MM.1S (cell line): ENCODE results near the gene TAS2R40.

ENCODE experiments used
- DNase-seq: peaks from one replicate; pipeline ENCODE4 v3.0.0-alpha.2; 2015
- H2AFZ ChIP-seq: fragments of 300-600 bp; sonication (generic); 2 replicates; pipeline ENCODE4 v1.6.0; 2016; ENCODE audit warnings: antibody characterized with exemption, low read length
- H3F3A ChIP-seq: fragments of 300-600 bp; sonication (generic); 2 replicates; pipeline ENCODE4 v1.6.1; 2016; ENCODE audit warnings: mild to moderate bottlenecking, antibody characterized with exemption, low read length, moderate library complexity, mixed read lengths; ENCODE audit not compliant: insufficient read depth
- H3K27ac ChIP-seq: fragments of 300-600 bp; sonication (generic); 2 replicates; pipeline ENCODE4 v1.5.1; 2016; ENCODE audit warnings: mild to moderate bottlenecking, low read length
- H3K27me3 ChIP-seq: fragments of 300-600 bp; sonication (generic); replicated peaks from 2 replicates; pipeline ENCODE4 v1.6.0; 2016; ENCODE audit warnings: low read length; ENCODE audit not compliant: insufficient read depth
- H3K36me3 ChIP-seq: fragments of 300-600 bp; sonication (generic); replicated peaks from 2 replicates; pipeline ENCODE4 v1.6.1; 2016; ENCODE audit warnings: mild to moderate bottlenecking, low read length, mixed read lengths; ENCODE audit not compliant: insufficient read depth
- H3K4me1 ChIP-seq: fragments of 300-600 bp; sonication (generic); 2 replicates; pipeline ENCODE4 v1.6.1; 2016; ENCODE audit warnings: low read length, mixed read lengths
- H3K4me2 ChIP-seq: fragments of 300-600 bp; sonication (generic); 2 replicates; pipeline ENCODE4 v1.6.0; 2016; ENCODE audit warnings: low read depth, low read length
- H3K4me3 ChIP-seq: fragments of 300-600 bp; sonication (generic); 2 replicates; pipeline ENCODE4 v1.5.1; 2016; ENCODE audit warnings: low read length, mixed read lengths
- H3K79me2 ChIP-seq: fragments of 300-600 bp; sonication (generic); 2 replicates; pipeline ENCODE4 v1.6.1; 2016; ENCODE audit warnings: mixed run types, low read length, mixed read lengths
- H3K9ac ChIP-seq: fragments of 300-600 bp; sonication (generic); 2 replicates; pipeline ENCODE4 v1.6.1; 2016; ENCODE audit warnings: low read length, mixed read lengths
- H3K9me2 ChIP-seq: fragments of 300-600 bp; sonication (generic); replicated peaks from 2 replicates; pipeline ENCODE4 v1.6.1; 2016; ENCODE audit warnings: mild to moderate bottlenecking, low read length, mixed read lengths; ENCODE audit not compliant: insufficient read depth
- H3K9me3 ChIP-seq: fragments of 300-600 bp; sonication (generic); replicated peaks from 2 replicates; pipeline ENCODE4 v1.6.1; 2016; ENCODE audit warnings: mild to moderate bottlenecking, low read length, mixed read lengths; ENCODE audit not compliant: insufficient read depth
- H4K20me1 ChIP-seq: fragments of 300-600 bp; sonication (generic); 2 replicates; pipeline ENCODE4 v1.6.1; 2016; ENCODE audit warnings: mild to moderate bottlenecking, low read length, moderate library complexity, mixed read lengths; ENCODE audit not compliant: insufficient read depth
- CTCF ChIP-seq: fragments of 300-600 bp; sonication (generic); IDR thresholded peaks from 2 replicates; pipeline ENCODE4 v1.5.1; 2016; ENCODE audit warnings: antibody characterized with exemption, low read length, mixed read lengths
- EZH2 ChIP-seq: fragments of 300-600 bp; sonication (generic); optimal IDR thresholded peaks from 2 replicates; pipeline ENCODE3; 2017; ENCODE audit warnings: low read depth, mild to moderate bottlenecking, antibody characterized with exemption, low read length, mixed read lengths
- EZH2phosphoT487 ChIP-seq: fragments of 300-600 bp; sonication (generic); IDR thresholded peaks from 2 replicates; pipeline ENCODE4 v1.6.1; 2018; ENCODE audit warnings: antibody characterized with exemption, low read length

Gene TAS2R40

GRCh38 chr7:143258831-143259230, 37.0 kb downstream of the TAS2R40 start:
- peak overlapping the region; percentile 78 for H2AFZ ChIP-seq
- H3K36me3 ChIP-seq: no peaks in the 10 kb centered on the region
- H3K4me3 ChIP-seq: peak overlapping the region; percentile 18

DNA sequence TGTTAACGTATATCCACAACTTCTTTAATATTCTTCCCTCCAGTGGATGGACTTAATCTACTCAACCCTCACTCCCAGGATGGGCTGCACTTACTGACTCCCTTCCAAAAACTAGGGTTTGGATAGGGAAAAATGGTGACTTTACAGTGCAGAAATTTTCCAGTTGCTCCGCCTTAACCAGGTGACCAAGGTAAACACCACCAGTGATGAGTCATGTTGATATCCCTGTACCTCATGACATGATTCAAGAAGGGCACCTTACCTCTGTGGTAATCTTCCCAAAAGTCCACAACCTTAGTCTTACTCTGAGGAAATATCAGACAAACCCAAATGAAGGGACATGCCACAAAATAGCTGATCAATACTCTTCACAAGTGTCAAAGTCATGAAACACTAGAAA, 37.9 kb downstream of the TAS2R40 start:
- no peak overlapping the region for H3K27ac ChIP-seq
- H4K20me1 ChIP-seq: no peaks in the 10 kb centered on the region
- no peaks in the 10 kb centered on the region for H3K9me3 ChIP-seq
- H3K4me1 ChIP-seq: peaks cover 18% of the 10 kb centered on the region
- H3K4me3 ChIP-seq: no peak overlapping the region
- TF ChIP-seq EZH2phosphoT487 (no peak), EZH2 (no peak), CTCF (no peak)
- no peak overlapping the region for H2AFZ ChIP-seq
- H3K9ac ChIP-seq: no peak overlapping the region
- H3K27me3 ChIP-seq: no peaks in the 10 kb centered on the region
- no peak overlapping the region for H3K4me2 ChIP-seq
- peaks cover 15% of the 10 kb centered on the region for H3K79me2 ChIP-seq
- H3K9me2 ChIP-seq: no peaks in the 10 kb centered on the region
- no peak for DNase-seq
- no peaks in the 10 kb centered on the region for H3K36me3 ChIP-seq
- H3F3A ChIP-seq: peaks cover 3% of the 10 kb centered on the region; the same call in 1 of the 2 replicates

More at GRCh38 chr7:143258831-143259230, 37.0 kb downstream of the TAS2R40 start:
- Histone ChIP-seq H3K27ac (peak overlapping the region; percentile 48; the same call in 1 of the 2 replicates), H3K27me3 (no peaks in the 10 kb centered on the region), H3K9me2 (no peaks in the 10 kb centered on the region), H3K79me2 (peaks cover 6% of the 10 kb centered on the region), H3K9me3 (no peaks in the 10 kb centered on the region), H3K4me1 (peaks cover 18% of the 10 kb centered on the region), H4K20me1 (no peaks in the 10 kb centered on the region), H3F3A (peaks cover 3% of the 10 kb centered on the region; the same call in 1 of the 2 replicates), H3K9ac (peak overlapping the region; percentile 29; the same call in 1 of the 2 replicates), H3K4me2 (peak overlapping the region; percentile 58)
- DNase-seq: peak; percentile 91
- TF ChIP-seq EZH2 (no peak), CTCF (no peak), EZH2phosphoT487 (no peak)

DNA sequence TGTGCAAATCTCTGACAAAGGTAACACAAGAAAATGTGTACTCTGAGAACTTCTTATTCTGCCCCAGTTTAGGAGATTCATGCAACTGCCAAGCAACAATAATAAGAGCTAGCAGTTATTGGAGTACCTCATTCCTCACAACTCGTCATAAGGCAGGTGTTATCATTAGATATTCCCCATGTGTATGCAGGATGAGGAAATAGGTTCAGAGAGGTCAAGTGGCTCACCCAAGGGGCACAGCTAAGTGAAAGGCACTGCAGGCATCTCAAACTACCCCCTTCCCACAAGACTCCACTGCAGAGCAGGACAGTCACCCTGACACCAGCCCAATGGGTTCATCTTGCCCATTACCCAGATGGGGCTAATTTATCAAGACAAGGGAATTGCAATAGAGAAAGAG, 40.1 kb downstream of the TAS2R40 start:
- no peak for DNase-seq
- H2AFZ ChIP-seq: no peak overlapping the region
- peaks cover 18% of the 10 kb centered on the region for H3K4me1 ChIP-seq
- H3K79me2 ChIP-seq: peaks cover 20% of the 10 kb centered on the region
- H3K36me3 ChIP-seq: 0 out of 2 replicates have a peak, but pooled peaks cover 1% of the 10 kb centered on the region
- no peaks in the 10 kb centered on the region for H4K20me1 ChIP-seq
- peaks cover 3% of the 10 kb centered on the region; the same call in 1 of the 2 replicates for H3F3A ChIP-seq
- no peaks in the 10 kb centered on the region for H3K27me3 ChIP-seq
- TF ChIP-seq EZH2 (no peak), EZH2phosphoT487 (no peak), CTCF (no peak)
- no peaks in the 10 kb centered on the region for H3K9me2 ChIP-seq
- H3K9me3 ChIP-seq: no peaks in the 10 kb centered on the region
- no peak overlapping the region for H3K4me2 ChIP-seq
- H3K4me3 ChIP-seq: no peak overlapping the region
- H3K27ac ChIP-seq: no peak overlapping the region
- H3K9ac ChIP-seq: no peak overlapping the region
